ENCODE results near the gene SERPINF2.
"Not testable (repeated sequence)": the region's sequence is repeated elsewhere in the genome, so short reads cannot be mapped to it uniquely, and the experiment has no call there.

SERPINF2 gene

DNA sequence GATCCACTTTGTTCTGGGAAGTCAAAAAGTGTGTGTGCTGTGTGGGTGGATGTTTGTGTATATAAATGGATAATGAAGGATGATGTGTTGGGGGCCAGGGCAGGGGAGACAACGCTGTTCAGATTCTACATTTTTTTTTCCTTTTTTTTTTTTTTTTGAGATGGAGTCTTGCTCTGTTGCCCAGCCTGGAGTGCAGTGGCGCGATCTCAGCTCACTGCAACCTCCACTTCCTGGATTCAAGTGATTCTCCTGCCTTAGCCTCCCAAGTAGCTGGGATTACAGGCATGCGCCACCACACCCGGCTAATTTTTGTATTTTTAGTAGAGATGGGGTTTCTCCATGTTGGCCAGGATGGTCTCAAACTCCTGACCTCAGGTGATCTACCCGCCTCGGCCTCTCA is 22.0 kb downstream of the SERPINF2 start:
- DNase-seq: not testable (repeated sequence)

DNA sequence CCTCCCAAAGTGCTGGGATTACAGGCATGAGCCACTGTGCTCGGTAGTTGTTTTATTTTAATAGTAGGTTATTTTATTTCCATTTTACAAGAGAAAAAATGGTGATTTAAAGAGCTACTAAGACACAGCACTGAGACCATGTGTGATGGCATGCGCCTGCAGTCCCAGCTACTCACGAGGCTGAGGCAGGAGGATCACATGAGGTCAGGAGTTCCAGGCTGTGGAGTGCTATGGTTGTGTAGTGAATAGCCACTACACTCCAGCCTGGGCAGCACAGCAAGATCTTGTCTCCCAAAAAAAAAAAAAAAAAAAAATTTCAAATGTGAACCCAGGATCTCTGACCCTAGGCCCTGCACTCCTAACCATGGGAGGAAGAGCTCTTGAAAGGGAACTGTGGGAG is 22.9 kb downstream of the SERPINF2 start:
- no peak for DNase-seq

DNA sequence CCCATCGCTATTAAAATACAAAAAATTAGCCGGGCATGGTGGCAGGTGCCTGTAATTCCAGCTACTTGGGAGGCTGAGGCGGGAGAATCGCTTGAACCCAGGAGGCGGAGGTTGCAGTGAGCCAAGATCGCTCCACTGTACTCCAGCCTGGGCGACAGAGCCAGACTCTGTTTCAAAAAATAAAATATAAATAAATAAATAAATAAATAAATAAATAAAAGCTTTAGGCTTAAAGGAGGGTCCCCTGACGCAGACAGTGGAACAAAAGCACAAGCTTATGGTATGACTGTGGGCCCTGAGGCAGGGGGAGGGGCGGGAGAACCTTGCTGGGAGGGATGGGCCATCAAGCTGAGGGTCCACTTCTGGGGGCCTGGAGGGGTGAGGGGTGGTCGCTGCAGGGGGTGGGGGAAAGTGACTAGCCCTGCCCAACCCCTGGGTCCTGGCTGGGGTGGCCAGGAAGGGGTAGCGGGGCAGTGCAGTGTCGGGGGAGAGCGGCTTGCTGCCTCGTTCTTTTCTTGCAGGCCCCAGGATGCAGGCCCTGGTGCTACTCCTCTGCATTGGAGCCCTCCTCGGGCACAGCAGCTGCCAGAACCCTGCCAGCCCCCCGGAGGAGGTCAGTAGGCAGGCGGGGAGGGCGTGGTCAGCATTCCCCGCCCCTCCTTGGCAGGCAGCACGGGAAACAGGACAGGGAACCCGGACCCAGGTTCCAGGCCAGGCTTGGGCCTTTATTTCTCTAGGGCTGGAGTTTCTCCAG is 23.9 kb downstream of the SERPINF2 start:
- DNase-seq: no peak

DNA sequence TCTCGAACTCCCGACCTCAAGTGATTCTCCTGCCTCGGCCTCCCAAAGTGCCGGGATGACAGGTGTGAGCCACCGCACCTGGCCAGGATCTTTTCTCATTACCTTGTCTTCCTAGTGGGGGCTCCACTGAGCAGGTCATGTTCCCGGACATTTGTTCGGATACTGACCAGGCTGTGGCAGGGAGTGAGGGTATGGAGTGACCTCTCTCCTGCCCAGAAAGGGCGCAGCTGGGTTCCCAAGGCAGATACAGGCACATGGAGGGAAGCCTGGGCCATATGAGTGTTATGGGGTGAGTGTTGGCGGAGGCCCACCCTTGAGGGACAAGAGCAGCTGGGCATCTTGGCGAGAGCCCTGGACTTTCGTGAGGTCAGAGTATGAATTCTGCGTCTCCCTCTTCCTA is 24.7 kb downstream of the SERPINF2 start:
- DNase-seq: no peak

DNA sequence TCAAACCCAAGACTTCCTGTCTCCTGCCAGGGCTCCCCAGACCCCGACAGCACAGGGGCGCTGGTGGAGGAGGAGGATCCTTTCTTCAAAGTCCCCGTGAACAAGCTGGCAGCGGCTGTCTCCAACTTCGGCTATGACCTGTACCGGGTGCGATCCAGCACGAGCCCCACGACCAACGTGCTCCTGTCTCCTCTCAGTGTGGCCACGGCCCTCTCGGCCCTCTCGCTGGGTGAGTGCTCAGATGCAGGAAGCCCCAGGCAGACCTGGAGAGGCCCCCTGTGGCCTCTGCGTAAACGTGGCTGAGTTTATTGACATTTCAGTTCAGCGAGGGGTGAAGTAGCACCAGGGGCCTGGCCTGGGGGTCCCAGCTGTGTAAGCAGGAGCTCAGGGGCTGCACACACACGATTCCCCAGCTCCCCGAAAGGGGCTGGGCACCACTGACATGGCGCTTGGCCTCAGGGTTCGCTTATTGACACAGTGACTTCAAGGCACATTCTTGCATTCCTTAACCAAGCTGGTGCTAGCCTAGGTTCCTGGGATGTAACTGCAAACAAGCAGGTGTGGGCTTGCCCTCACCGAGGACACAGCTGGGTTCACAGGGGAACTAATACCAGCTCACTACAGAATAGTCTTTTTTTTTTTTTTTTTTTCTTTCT is 27.3 kb downstream of the SERPINF2 start:
- DNase-seq: peak; percentile 24

DNA sequence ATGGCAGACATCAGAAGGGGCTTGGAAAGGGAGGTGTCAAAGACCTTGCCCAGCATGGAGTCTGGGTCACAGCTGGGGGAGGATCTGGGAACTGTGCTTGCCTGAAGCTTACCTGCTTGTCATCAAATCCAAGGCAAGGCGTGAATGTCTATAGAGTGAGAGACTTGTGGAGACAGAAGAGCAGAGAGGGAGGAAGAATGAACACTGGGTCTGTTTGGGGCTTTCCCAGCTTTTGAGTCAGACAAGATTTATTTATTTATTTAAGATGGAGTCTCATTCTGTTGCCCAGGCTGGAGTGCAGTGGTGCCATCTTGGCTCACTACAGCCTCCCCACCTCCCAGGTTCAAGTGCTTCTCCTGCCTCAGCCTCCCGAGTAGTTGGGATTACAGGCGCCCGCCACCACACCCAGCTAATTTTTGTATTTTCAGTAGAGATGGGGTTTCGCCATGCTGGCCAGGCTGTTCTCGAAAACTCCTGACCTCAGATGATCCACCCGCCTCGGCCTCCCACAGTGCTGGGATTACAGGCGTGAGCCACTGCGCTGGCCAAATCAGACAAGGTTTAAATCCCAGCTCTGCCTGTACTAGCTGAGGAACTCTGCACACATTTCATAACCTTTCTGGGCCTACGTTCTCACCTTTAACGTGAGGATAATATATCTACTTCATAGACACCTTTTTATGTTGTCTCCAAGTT is 30.5 kb downstream of the SERPINF2 start:
- DNase-seq: not testable (repeated sequence)

DNA sequence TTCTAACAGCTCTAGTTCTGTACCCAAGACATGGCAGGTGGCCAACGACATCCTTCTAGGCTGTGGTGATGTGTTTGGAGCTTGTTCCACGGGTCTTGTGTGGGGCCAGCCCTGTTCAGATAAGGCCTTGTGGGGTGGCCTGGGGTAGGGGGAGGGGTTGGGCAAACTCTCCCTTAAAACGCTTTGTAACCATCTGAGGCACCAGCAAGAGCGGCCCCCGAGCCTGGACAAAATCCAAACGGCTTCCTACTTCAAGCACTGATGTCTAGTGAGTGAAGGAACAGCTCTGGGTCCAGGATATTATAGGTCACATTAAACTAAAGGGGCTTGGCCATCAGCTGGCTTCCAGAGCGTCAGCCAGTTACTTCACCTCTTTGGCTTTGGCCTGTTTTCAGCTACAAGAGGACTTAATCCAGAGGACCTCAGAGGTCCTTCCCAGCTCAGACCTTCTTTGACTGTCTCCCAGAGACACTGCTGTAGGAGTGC is 31.1 kb downstream of the SERPINF2 start:
- no peak for DNase-seq

DNA sequence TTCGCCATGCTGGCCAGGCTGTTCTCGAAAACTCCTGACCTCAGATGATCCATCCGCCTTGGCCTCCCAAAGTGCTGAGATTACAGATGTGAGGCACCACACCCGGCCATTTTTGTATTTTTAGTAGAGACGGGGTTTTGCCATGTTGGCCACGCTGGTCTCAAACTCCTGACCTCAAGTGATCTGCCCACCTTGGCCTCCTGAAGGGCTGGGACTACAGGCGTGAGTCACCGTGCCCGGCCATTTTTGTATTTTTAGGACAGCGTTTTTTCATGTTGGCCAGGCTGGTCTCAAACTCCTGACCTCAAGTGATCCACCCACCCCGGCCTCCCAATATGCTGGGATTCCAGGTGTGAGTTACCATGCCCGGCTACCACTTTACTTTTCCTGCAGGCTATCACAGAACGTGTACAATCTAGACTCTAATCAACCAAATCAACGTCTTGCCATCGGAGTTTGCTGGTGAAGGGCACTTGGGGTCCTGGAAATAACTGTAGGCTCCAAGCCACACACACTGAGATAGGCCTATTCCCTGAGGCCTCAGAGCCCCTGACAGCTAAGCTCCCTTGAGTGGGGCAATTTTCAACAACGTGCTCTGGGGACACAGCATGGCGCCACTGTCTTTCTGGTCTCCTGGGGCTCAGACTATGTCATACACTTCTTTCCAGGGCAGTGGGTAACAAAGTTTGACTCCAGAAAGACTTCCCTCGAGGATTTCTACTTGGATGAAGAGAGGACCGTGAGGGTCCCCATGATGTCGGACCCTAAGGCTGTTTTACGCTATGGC is 31.9 kb downstream of the SERPINF2 start:
- DNase-seq: no peak

DNA sequence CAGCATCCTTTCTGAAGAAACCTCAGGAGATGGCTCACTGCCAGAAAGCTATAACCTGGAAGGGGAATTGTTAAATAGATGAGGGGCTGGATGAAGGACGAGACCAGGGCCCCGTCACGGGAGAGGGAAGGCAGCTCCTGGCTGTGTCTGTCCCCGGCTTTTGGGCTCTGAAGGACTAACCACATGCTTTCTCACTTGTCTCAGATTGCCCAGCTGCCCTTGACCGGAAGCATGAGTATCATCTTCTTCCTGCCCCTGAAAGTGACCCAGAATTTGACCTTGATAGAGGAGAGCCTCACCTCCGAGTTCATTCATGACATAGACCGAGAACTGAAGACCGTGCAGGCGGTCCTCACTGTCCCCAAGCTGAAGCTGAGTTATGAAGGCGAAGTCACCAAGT is 33.7 kb downstream of the SERPINF2 start:
- DNase-seq: no peak

DNA sequence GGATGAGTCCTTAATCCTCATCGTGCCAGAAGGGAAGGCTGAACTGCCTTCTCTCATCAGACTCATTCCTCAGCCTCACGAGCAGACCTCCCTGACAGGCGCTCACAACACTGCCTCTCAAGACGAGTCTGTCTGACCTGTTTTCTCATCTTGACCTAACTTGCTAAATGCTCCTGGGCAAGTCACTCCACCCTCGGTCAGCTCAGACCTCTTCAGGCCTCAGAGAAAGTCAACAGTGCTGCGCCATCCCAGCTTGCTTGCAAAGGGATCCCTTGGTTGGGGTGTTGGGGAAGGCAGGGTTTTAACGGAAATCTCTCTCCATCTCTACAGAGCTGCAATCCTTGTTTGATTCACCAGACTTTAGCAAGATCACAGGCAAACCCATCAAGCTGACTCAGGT is 34.2 kb downstream of the SERPINF2 start:
- DNase-seq: no peak

DNA sequence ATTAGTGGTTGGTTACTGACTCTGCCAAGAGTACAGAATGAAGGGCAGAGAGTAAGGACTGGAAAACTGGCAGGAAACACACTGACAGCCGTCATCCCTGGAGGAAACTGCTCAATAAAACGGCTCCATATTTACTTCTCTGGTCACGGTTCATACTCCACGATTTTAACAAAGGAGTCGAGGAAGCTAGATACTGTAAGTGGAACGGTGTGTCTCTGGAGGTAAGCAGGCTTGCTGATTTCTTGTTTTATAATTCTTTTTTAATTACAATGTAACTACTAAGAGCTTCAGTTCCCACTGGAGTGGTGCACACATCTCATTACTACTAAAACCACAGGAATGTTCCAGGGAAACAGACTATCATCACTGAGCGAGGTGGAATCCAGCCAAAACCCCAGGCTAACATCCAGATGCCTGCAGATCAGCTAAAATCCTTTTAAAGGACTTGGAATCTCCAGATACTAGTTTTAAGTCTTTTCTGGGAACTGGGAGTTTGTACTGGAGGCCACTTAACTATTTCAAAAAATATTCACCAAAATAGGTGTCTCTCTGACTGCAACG is 37.0 kb downstream of the SERPINF2 start:
- DNase-seq: no peak

DNA sequence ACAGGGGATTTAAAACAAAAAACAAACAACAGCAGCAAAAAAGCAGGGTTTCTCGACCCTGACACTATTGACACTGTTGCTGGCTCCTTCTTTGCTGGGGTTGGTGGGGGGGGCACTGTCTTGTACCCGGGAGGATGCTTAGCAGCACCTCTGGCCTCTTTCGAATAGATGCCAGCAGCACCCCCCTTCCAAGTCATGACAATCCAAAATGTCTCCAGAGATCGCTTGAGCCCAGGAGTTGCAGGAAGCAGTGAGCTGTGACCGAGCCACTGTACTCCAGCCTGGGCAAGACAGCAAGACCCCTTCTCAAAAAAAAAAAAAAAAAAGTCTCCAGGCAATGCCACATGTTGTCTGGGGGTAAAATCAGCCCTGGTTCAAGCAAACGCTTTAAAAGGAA is 39.5 kb downstream of the SERPINF2 start:
- DNase-seq: no peak

DNA sequence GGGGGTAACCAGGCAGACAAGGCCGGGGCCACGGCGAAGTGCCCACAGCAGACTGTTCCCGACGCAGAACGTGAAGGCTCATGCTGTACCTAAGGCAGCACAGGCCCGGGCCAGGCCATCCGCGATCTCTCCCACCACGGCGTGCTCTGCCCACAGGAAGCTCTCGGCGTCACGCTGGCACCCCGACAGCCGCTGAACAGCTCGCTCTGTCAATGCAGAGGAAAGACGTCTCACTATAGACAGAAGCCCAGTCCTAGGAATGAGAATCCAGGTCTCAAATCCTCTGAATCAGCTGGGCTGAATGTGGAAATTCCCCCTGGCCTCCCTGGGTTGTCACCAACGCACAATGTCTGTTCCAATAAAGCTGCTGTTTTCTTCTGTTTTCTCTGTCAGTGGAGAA is 40.6 kb downstream of the SERPINF2 start:
- no peak for DNase-seq

DNA sequence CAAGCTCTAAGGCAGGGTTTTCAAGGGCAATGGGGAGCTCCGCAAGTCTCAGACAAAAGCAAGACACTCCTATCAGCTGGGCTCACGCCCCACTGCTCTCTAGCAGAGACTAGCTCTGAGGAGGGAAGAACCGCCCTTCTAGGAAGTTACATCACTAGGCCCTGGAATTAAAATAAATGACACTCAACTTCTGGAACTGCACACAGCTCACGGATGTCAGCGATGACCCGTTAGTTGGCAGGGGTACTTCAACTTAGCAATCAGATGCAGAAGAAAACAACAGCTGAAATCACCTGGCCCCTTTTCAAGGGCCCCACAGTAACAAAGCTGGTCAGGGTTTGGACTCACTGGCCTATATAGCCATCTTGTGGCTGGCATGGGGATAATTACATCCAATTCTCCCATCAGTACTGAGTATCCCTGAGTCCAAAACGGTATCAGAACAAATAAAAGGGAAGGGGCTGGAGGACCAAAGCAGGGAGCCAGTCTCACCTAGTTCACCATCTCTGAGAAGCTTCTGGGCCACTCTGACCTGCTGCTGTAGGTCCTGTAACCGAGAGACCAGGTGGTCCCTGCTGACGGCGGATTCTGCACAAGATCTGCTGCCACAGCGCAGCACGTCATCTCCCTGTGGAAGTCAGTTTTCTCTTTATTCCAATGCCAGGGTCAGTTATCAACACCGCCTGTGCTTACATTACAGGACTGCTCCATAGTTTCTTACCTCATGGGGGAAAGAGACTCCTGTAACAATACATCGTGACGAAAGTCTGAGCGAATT is 41.4 kb downstream of the SERPINF2 start:
- no peak for DNase-seq

DNA sequence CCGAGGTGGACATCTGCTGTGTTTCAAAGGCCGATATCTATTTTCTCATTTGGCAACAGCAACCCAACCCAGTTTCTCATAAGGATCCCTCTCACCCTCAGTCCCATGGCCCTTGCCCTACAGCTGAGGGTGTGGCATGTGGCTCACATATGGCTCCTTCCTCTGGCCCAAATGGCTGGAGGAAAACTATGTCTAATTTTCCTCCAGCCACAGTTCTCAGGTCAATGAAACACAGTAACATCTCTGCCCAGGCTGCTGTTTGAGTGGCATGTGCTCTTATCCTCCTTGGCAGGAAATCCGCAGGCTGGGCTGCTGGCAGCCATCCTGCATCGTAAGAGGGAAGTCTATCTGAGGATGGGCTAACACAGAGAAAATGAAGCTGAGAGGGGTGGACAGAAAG is 43.3 kb downstream of the SERPINF2 start:
- no peak for DNase-seq

DNA sequence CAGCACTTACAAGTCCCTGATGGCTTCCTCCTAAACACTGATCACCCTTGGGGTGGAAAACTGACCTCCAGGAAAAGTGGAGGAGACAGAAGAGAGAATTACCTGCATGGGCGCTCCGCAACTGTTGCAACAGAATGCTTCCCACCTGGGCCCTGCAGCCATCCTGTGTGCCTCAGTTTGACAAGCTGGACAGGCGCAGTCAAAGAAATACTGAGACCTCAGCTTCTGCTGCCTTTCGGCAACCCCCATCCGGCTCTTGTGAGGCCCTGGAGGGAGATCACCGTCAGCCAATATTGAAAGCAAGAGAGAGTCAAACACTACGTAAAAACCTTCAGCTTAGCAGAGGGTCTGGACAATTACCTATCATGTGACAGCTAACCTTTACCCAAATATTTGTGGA is 44.0 kb downstream of the SERPINF2 start:
- no peak for DNase-seq

DNA sequence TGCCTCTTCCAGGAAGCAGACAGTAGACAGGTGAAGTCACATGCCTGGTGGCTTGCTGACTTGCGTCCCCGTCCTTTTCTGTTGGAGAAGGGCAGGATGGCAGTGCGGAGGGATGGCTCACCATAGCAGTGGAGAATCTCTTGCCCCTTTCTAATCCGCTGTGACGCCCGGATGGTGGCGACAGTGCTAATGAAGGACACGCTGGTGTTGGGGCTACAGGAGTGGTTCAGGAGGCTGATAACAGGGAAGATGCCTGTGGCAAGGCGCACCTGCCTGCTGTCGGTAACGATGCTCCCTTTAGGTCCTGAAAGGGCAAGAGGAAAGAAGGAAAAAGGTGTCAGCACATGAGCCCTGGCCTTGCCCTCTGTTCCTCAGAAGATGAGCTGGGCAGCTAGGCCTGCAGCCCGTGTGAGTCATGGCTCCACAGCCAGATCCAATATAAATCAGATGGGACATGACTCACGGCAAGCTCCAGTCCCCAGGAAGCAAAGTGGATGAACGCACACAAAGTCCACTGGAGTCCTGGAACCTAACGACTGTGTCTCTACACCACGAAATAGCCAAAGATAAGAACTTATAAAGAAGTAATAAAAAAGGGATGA is 44.7 kb downstream of the SERPINF2 start:
- no peak for DNase-seq

DNA sequence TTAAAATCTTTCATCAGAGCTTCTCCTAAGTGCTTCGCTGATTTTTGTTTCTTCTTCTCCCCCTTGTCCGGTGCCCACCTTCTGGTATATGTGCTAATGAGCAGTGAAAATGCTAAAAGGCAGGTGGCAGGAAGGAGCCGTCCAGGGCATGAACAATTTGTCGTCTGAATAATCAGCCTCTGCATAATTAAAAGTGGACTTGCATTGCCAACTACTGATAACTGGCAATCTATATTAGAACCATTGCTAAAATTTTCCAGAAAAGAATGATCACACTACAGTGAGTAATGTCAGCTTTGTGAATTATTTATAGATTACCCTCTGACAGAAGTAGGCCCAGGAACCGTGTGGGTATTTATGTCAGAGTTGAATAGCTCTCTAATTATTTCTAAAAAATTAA is 47.3 kb downstream of the SERPINF2 start:
- no peak for DNase-seq

DNA sequence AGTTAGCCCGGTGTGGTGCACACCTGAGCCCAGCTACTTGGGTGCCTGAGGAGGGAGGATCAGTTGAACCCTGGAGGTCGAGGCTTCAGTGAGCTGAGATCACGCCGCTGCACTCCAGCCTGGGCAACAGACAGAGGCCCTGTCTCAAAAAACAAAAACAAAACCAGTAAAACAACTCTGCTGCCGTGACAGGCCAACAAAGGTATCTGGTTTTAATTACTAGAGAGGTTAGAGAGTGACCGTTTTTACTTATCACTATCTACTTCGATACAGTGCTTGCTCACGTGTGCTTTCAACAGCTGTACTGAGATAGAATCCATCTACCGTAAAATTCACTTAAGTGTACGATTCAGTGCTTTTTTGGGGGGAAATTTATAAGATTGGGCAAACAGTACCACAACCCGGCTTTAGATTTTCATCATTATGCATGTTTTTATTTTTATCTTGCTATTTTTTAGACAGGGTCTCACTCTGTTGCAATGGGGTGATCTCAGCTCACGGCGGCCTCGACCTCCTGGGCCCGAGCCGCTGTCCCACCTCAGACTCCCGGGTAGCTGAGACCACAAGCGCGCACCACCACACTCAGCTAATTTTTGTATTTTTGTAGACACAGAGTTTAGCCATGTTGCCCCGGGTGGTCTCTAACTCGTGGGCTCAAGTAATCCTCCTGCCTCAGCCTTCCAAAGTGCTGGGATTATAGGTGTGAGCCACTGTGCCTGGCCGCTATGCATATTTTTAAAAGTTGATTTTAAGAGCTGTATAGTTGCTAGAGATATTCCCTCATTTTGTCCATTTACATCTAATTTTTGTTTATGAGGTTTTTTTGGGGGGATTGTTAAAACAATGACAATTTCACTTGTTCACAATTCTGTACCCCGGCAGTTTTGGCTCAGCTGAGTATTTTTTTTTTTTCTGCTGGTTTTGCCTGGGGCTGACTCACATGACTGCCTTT is 50.1 kb downstream of the SERPINF2 start:
- no peak for DNase-seq

DNA sequence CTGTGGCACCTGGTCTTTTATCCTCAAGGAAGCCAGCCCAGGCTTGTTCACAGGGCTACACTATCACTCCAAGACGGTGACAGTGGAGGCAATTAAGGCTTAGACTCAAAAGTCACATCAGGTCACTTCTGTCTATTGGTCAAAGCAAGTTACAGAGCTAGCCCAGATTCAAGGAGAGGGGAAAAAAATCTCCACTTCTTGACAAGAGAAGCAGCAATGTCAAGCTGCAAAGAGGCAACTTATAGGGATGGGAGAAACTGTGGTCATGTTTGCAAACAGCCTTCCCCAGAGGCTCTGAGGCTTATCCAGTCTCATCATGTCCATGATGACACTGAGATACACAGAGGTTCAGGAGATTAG is 50.8 kb downstream of the SERPINF2 start:
- DNase-seq: no peak
